ENCODE data around the gene NTF3. TPM values are rescaled to one million over a fixed set of nuclear protein-coding genes. Genes with fewer than 3 reads are reported as not detected.

The NTF3 gene
- total and polyA plus RNA-seq, 2 of the 8 experiments (the other 6 are each of a cell fraction or from before 2014, with no cell fraction given) = 1.4 to 2.3 TPM

GRCh38 chr12:5430641-5431603, 986 bp upstream of the NTF3 start:
- Histone ChIP-seq H3K36me3 (ENCODE audit: control insufficient read depth in 2 of 4, insufficient read depth in 4 of 4, low read length in 3 of 4) (no peaks in the 10 kb centered on the region), H3K4me2 (ENCODE audit: insufficient read depth in 1 of 2, low read depth in 2 of 2, low read length in 2 of 2) (peak overlapping the region; percentile 96 to 97), H3K79me1 (ENCODE audit: low read depth, low read length) (0 out of 2 replicates have a peak, but pooled peaks cover 2% of the 10 kb centered on the region), H3K79me2 (ENCODE audit: control insufficient read depth in 1 of 2, insufficient read depth in 2 of 2, low read length in 2 of 2) (no peaks in the 10 kb centered on the region), H3K23ac (ENCODE audit: insufficient read length) (no peak overlapping the region), H4K5ac (ENCODE audit: insufficient read length, low read depth, low read length) (peak overlapping the region; percentile 44), H2BK12ac (ENCODE audit: low read depth, low read length) (peak overlapping the region; percentile 91; the same call in 1 of the 2 replicates), H3K56ac (replicated peaks; ENCODE audit: insufficient read length, low read depth, low read length) (no peak overlapping the region), H2BK20ac (ENCODE audit: low read length) (no peak overlapping the region), H4K8ac (ENCODE audit: extremely low read depth, insufficient read depth, low read length) (peak overlapping the region; percentile 3; the same call in 1 of the 2 replicates), H3K23me2 (ENCODE audit: low read depth, low read length) (peaks cover 41% of the 10 kb centered on the region), H3K4me3 (ENCODE audit: extremely low read depth in 1 of 4, insufficient read depth in 2 of 4, low read depth in 3 of 4, low read length in 4 of 4) (peak overlapping the region; percentile 42 to 74 (median 48)), H3K14ac (ENCODE audit: insufficient read length) (no peak overlapping the region), H2AK5ac (ENCODE audit: low read depth, low read length) (no peak overlapping the region), H3K4me1 (replicated peaks in 1 of 4; ENCODE audit: control insufficient read depth in 3 of 4, insufficient read depth in 4 of 4, low read length in 3 of 4) (peaks cover 6 to 34% (median 19%) of the 10 kb centered on the region in 4 experiments), H3K9me3 (ENCODE audit: insufficient read depth in 2 of 2, low read depth in 1 of 2, low read length in 1 of 2) (no peaks in the 10 kb centered on the region), H2BK15ac (ENCODE audit: low read length) (no peak overlapping the region), H3K18ac (ENCODE audit: extremely low read depth, low read length) (no peak overlapping the region; the same call in 1 of the 2 replicates), H2AFZ (ENCODE audit: low read length) (0 out of 2 replicates have a peak overlapping the region, but pooled peaks have one; percentile 36), H3K9ac (replicated peaks in 1 of 4; ENCODE audit: extremely low read depth in 1 of 4, low read depth in 3 of 4, low read length in 3 of 4) (no peak overlapping the region; a peak in 1 of 7 replicates), H3K4ac (replicated peaks; ENCODE audit: insufficient read length, low read depth, low read length) (no peak overlapping the region), H3K27me3 (replicated peaks in 1 of 4; ENCODE audit: control insufficient read depth in 3 of 4, extremely low read depth in 1 of 4, insufficient read depth in 3 of 4, low read length in 3 of 4) (peaks cover 39 to 67% (median 54%) of the 10 kb centered on the region in 4 experiments), H2BK120ac (replicated peaks; ENCODE audit: low read depth, low read length) (peak overlapping the region; percentile 48), H2BK5ac (ENCODE audit: low read depth, low read length) (peak overlapping the region; percentile 38; the same call in 1 of the 2 replicates), H3K27ac (ENCODE audit: low read depth, low read length) (no peak overlapping the region), H4K20me1 (replicated peaks in 1 of 2; ENCODE audit: control insufficient read depth in 1 of 2, insufficient read depth in 2 of 2, low read length in 2 of 2) (peaks cover 4 to 10% of the 10 kb centered on the region in 2 experiments), H4K91ac (replicated peaks; ENCODE audit: insufficient read length, low read length) (no peak overlapping the region)
- POLR2A ChIA-PET (ENCODE audit: partially characterized antibody) = interaction anchor here (0.7 to 1.7 kb wide), 3 partner anchors 12 to 230 kb away, joined by 3 to 5 read pairs (median 3); no protein-coding TSS in a partner anchor
- CTCF ChIA-PET (ENCODE audit: partially characterized antibody) = interaction anchor here (0.6 to 9.2 kb wide), 7 partner anchors 10 to 803 kb away, joined by 3 to 112 read pairs (median 7); no protein-coding TSS in a partner anchor
- no peak for DNase-seq (ENCODE audit: low read depth in 1 of 2, low spot score in 2 of 2)
- WGBS, 2 experiments (ENCODE audit: extremely low coverage in 1 of 2, insufficient coverage in 1 of 2, insufficient read length in 1 of 2, insufficient replicate concordance in 2 of 2, low coverage in 1 of 2, low lambda C conversion rate in 2 of 2, missing lambda C conversion rate in 1 of 2) = 2% methylated on average over 46 of the region's 58 CpGs; no CpG with 5 or more reads in 1 of the 2 experiments
- no peak for FAIRE-seq
- no peak for TF ChIP-seq SRF (IDR thresholded peaks at IDR 0.05; ENCODE audit: low read depth, low read length)
- no peak for TF ChIP-seq ATF2 (IDR thresholded peaks at IDR 0.05; ENCODE audit: low read length)
- TF ChIP-seq ASH2L (IDR thresholded peaks at IDR 0.05; ENCODE audit: low read length) = no peak
- no peak for TF ChIP-seq JUN (IDR thresholded peaks at IDR 0.05; ENCODE audit: low read depth, low read length)
- TF ChIP-seq KDM5A (IDR thresholded peaks at IDR 0.05; ENCODE audit: low read length) = no peak
- no peak for TF ChIP-seq CEBPB (IDR thresholded peaks at IDR 0.05; ENCODE audit: low read depth, low read length)
- peak; percentile 83 for TF ChIP-seq SUZ12 (IDR thresholded peaks at IDR 0.05; ENCODE audit: low read length)
- TF ChIP-seq POLR2A (IDR thresholded peaks at IDR 0.05; ENCODE audit: control extremely low read depth in 1 of 2, low read depth in 2 of 2, low read length in 2 of 2) = no peak
- TF ChIP-seq SIRT6 (IDR thresholded peaks at IDR 0.05; ENCODE audit: low read length) = no peak
- TF ChIP-seq SP1 (IDR thresholded peaks at IDR 0.05; ENCODE audit: low read depth, low read length) = no peak
